ENCODE results near the gene RDX.

The RDX gene

DNA sequence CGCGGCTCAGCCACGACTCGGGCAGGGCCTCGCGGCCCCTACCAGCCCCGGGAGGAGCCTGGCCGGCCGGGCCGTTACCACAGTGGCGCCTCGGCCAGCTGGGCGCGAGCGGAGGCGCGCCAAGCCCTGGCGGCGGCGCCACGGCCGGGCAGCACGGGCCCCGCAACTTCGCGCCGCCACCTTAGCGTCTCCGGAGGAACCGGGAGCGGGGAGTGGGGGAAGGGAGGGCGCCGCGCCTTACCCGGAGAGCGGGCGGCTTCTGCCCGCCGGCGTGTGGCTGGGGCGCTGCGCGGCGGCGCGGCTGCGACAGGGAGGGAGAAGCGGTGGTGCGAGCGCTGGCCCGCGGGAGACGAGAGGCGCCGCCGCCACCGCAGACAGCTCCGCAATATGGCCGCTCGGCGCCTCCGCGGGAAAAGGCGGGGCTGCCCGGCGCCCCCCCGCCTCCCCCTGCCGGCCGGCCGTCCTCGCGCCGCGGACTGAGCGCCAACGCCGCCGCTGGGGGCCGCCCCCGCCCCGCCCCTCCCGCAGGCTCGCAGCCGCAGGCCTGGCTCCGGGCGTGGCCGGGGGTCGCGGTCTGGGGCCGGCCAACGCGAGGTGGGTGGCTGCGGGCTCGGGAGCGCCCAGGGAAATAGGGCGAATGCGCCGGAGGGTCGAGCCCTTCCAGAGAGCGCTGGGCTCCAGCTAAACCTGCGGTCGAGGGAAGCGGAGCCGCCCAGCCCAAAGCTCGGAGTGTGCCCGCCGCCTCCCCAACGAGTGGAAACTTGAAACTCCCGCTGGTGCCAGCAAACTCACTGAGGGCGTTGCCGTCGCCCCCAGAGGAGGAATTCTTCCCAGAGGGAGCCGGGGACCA, at the start of gene RDX:
Gene RDX, minus strand, starts transcription at position 389 of the 850 bp plus-strand sequence. CDS start 16,922 bp downstream, outside the sequence.
- H3K4me1 Mint-ChIP-seq: peaks cover 15% of the 10 kb centered on the region
- peaks cover 3% of the 10 kb centered on the region for H3K36me3 Mint-ChIP-seq
- ATAC-seq: peak; percentile 92
- no peaks in the 10 kb centered on the region for H3K27me3 Mint-ChIP-seq
- no peaks in the 10 kb centered on the region for H3K9me3 Mint-ChIP-seq
- H3K27ac Mint-ChIP-seq: peak within 1 kb of the TSS; percentile 88
- H3K4me3 Mint-ChIP-seq: peak within 1 kb of the TSS; percentile 84

DNA sequence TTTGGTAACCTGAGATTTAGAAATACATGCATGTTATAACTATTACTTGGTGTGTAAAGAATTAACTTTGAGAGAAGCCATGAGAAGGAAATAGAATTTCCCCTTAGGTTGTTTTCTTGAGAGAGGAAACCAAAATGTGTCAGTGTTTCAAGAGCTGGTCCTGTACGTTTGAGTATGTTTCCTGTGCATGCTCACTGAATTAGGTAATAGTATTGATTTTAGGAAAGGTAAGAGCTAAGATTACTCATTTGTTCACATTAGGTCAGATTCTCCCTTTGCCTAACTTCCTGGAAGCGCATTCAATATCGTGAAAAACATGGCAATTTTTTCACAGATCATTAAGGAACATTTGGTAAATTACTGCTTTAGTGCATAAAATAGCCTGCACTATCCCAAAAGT, 49.3 kb upstream of the RDX start:
- H3K27me3 Mint-ChIP-seq: peaks cover 8% of the 10 kb centered on the region
- H3K4me1 Mint-ChIP-seq: peaks cover 47% of the 10 kb centered on the region
- H3K9me3 Mint-ChIP-seq: no peaks in the 10 kb centered on the region
- H3K27ac Mint-ChIP-seq: peak overlapping the region; percentile 61
- no peak for ATAC-seq
- H3K36me3 Mint-ChIP-seq: no peaks in the 10 kb centered on the region
- H3K4me3 Mint-ChIP-seq: no peak overlapping the region

DNA sequence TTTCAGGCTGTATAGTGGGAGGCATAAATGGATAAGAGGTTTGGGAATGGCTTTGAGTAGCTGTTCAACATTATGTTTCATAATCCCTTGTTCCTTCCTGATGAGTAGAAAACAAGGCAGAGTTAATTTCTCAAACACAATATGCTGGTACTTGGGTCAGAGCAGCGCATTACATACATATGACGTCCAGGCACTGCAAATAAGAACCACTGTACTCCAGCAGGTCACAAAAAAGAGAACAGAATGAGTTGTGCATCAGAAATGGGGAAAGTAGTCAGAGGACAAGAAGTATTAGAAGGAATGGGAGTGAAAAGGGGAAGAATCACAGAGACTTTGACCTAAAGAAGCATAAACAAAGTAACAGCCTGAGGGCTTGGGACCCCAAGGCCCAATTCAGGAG, 44.0 kb upstream of the RDX start:
- Mint-ChIP-seq H3K9me3 (no peaks in the 10 kb centered on the region), H3K4me3 (no peak overlapping the region), H3K27ac (no peak overlapping the region), H3K36me3 (no peaks in the 10 kb centered on the region), H3K27me3 (peaks cover 8% of the 10 kb centered on the region), H3K4me1 (peaks cover 40% of the 10 kb centered on the region)
- ATAC-seq: no peak

DNA sequence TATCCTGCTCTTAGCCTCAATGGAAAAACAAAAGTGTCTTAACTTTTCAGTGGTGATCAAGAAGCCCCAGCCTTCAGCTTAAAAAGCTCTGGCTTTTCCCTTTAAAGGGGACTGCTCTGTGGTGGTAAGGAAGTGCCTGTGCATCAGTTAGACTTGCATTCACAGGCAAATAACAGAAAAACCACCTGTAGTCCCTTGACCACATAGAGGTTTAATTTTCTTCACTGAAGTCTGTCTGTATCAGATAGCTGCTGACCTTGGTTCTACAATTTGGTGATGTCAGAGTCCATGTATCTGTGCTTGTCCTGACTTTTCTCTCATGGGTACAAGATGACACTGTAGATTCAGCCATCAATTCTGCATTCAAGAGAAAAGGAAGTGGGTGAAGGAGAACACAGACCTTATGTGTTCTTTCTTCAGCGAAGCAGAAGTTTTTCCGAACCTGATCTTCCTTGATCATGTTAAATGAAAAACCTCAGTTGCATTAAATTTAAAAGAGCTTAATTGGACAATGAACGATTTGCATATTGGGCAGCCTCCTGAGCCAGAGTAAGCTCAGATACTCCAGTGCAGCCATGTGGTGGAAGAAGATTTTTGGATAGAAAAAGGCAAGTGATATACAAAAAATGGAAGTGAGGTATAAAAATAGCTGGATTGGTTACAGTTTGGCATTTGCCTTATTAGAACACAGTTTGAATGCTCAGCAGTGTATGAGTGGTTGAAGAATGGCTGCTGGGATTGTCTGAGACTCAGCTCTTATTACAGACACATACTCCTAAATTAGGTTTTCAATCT, 43.2 kb upstream of the RDX start:
- H3K4me1 Mint-ChIP-seq: peaks cover 34% of the 10 kb centered on the region
- H3K36me3 Mint-ChIP-seq: no peaks in the 10 kb centered on the region
- ATAC-seq: no peak
- peaks cover 2% of the 10 kb centered on the region for H3K27me3 Mint-ChIP-seq
- peak overlapping the region; percentile 13 for H3K27ac Mint-ChIP-seq
- no peak overlapping the region for H3K4me3 Mint-ChIP-seq
- no peaks in the 10 kb centered on the region for H3K9me3 Mint-ChIP-seq

DNA sequence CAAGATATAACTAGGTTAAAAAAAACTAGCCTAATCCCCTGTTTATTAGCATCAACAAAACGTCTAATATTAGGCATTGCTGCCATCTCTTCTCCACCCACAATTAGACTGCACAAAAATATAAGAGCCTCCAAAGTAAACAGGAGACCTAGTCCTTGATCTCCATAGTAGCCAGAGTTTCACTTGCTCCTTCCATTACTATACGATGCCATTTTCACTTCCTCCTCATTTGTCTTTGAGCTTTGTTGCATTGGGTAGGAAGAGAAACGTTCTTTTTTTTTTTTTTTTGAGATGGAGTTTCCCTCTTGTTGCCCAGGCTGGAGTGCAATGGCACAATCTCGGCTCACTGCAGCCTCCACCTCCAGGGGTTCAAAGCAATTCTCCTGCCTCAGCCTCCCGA, 42.3 kb upstream of the RDX start:
- Mint-ChIP-seq H3K27ac (peak overlapping the region; percentile 13), H3K4me3 (no peak overlapping the region), H3K27me3 (no peaks in the 10 kb centered on the region)

DNA sequence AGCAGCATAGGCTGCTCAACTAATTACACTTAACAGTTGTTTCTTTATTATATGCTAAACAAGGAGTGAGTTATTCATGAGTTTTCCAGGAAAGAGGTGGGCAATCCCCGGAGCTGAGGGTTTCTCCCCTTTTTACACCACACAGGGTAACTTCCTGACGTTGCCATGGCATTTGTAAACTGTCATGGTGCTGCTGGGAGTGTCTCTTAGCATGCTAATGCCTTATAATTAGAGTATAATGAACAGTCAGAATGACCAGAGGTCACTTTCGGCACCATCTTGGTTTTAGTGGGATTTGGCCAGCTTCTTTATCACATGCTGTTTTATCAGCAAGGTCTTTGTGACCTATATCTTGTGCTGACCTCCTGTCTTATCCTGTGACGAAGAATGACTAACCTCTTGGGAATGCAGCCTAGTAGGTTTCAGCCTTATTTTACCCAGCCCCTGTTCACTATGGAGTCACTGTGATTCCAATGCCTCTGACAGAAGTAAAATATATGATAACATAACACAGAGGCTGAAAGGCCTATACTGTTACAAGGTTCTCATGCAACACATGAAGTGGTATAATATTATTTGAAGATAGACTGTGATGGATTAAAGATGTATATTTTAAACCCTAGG, 41.3 kb upstream of the RDX start:
- peak; percentile 62 for ATAC-seq
- H3K4me3 Mint-ChIP-seq: no peak overlapping the region
- no peaks in the 10 kb centered on the region for H3K36me3 Mint-ChIP-seq
- peaks cover 34% of the 10 kb centered on the region for H3K4me1 Mint-ChIP-seq
- no peaks in the 10 kb centered on the region for H3K27me3 Mint-ChIP-seq
- no peaks in the 10 kb centered on the region for H3K9me3 Mint-ChIP-seq
- peak overlapping the region; percentile 13 for H3K27ac Mint-ChIP-seq

More for the DNA sequence above, 42.3 kb upstream of the RDX start:
- Mint-ChIP-seq H3K4me1 (peaks cover 34% of the 10 kb centered on the region), H3K9me3 (no peaks in the 10 kb centered on the region), H3K36me3 (no peaks in the 10 kb centered on the region)
- ATAC-seq: peak; percentile 81

DNA sequence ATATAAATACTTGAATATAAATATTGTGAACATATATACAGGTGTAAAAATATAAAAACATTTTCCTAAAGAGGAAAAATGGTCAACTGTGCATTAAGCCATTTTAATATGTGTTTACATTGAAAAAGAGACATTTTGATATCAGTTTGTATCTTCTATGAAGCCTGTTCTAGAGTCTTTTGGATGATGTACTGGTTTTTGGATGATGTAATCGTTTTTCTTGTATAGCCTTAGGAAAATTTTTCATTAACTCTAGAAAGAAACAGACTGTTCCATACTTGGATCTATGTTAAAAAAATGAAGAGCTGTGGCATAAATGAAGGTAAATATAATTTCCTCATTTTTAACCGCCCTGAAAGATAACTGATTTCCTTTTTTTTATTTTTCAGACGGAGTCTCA, 39.6 kb upstream of the RDX start:
- Mint-ChIP-seq H3K36me3 (no peaks in the 10 kb centered on the region), H3K4me3 (no peak overlapping the region), H3K4me1 (peaks cover 34% of the 10 kb centered on the region)

DNA sequence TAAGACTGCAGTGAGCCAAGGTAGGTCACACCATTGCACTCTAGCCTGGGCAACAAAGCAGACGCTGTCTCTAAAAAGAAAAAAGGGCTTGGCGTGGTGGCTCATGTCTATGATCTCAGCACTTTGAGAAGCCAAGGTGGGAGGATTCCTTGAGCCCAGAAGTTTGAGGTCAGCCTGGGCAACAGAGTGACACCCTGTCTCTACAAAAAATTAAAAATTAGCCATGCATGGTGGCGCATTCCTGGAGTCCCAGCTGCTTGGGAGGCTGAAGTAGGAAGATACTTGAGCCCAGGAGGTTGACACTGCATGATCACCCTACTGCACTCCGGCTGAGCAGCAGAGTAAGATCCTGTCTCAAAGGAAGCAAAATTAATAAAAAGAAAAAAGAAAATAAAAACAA, 38.9 kb upstream of the RDX start:
- H3K27me3 Mint-ChIP-seq: no peaks in the 10 kb centered on the region
- no peak overlapping the region for H3K27ac Mint-ChIP-seq
- no peak for ATAC-seq
- H3K36me3 Mint-ChIP-seq: no peaks in the 10 kb centered on the region
- peaks cover 29% of the 10 kb centered on the region for H3K4me1 Mint-ChIP-seq
- peaks cover 4% of the 10 kb centered on the region for H3K9me3 Mint-ChIP-seq
- H3K4me3 Mint-ChIP-seq: no peak overlapping the region

More for the DNA sequence above, 39.6 kb upstream of the RDX start:
- Mint-ChIP-seq H3K27ac (no peak overlapping the region), H3K9me3 (no peaks in the 10 kb centered on the region), H3K27me3 (no peaks in the 10 kb centered on the region)
- ATAC-seq: no peak

DNA sequence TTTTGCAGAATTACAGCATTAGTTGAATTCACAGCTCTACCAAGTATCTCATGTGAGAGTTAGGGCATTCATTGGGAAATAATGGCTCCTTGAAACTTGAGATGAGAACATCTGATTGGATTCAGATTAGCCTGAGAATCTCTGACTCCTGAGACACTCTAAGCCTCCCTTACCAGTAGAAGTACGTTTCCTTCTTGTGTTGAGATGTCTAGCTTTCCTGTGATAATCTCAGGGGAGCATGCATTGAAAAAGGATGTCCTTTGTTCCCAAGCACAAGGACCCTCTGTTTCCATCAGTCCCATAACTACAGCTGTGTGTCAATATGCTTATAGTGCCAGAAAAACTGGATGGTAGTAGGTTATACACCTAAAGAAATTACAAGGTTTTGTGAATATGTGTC, 35.2 kb upstream of the RDX start:
- H3K4me3 Mint-ChIP-seq: no peak overlapping the region
- H3K36me3 Mint-ChIP-seq: no peaks in the 10 kb centered on the region

DNA sequence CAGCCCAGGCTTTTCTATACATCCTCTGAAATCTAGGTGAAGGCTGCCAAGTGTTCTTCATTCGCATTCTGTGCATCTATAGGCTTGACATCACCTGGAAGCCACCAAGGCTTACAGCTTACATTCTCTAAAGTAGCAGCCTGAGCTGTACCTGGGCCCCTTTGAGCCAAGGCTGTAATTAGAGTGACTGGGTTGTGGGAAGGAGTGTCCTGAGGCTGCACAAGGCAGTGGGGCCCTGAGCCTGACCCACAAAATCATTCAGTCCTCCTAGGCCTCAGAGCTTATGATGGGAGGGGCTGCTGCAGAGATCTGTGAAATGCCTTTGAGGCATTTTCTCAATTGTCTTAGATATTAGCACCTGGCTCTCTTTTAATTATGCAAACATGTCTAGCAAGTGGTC, 33.0 kb upstream of the RDX start:
- no peak for ATAC-seq
- Mint-ChIP-seq H3K36me3 (no peaks in the 10 kb centered on the region), H3K27me3 (no peaks in the 10 kb centered on the region), H3K4me1 (peaks cover 20% of the 10 kb centered on the region), H3K9me3 (peaks cover 5% of the 10 kb centered on the region), H3K4me3 (no peak overlapping the region), H3K27ac (peak overlapping the region; percentile 95)

More for the DNA sequence above, 35.2 kb upstream of the RDX start:
- no peak overlapping the region for H3K27ac Mint-ChIP-seq
- H3K27me3 Mint-ChIP-seq: no peaks in the 10 kb centered on the region
- ATAC-seq: no peak
- peaks cover 5% of the 10 kb centered on the region for H3K9me3 Mint-ChIP-seq
- H3K4me1 Mint-ChIP-seq: peaks cover 20% of the 10 kb centered on the region

DNA sequence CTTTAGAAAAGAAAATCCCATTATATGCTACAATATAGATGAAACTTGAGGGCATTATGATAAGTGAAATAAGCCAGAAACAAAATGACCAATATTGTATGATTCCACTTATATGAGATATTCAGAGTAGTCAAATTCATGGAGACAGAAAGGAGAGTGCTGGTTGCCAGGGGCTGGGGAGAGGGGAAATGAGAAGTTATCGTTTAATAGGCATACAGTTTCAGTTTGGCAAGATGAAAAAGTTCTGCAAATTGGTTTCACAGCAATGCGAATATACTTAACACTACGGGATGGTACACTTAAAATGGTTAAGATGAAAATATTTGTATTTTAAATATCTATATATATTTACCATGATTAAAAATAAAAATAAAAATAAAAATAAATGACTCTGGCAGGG, 31.1 kb upstream of the RDX start:
- Mint-ChIP-seq H3K4me1 (peaks cover 20% of the 10 kb centered on the region), H3K27me3 (no peaks in the 10 kb centered on the region), H3K9me3 (peaks cover 5% of the 10 kb centered on the region), H3K4me3 (peak overlapping the region; percentile 93), H3K27ac (peak overlapping the region; percentile 95), H3K36me3 (no peaks in the 10 kb centered on the region)
- no peak for ATAC-seq

DNA sequence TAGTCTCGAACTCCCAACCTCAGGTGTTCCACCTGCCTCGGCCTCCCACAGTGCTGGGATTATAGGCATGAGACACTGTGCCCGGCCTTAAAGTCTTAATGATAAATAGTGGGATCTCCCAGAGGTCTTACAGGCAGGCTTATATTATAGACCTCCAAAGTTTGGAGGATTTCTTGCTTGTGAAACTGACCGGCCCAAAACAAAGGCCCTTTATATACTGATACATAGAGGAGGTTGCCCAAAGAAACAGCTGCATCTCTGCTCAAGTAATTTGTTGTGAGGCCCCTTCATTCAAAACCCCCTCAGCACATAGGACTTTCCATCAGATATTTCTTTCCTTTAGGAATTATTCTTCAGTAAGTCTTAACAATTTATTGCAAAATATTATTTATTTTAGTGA, 27.4 kb upstream of the RDX start:
- no peak overlapping the region for H3K4me3 Mint-ChIP-seq
- H3K9me3 Mint-ChIP-seq: no peaks in the 10 kb centered on the region
- H3K27ac Mint-ChIP-seq: no peak overlapping the region
- no peak for ATAC-seq
- H3K27me3 Mint-ChIP-seq: no peaks in the 10 kb centered on the region
- H3K4me1 Mint-ChIP-seq: peaks cover 15% of the 10 kb centered on the region
- no peaks in the 10 kb centered on the region for H3K36me3 Mint-ChIP-seq

DNA sequence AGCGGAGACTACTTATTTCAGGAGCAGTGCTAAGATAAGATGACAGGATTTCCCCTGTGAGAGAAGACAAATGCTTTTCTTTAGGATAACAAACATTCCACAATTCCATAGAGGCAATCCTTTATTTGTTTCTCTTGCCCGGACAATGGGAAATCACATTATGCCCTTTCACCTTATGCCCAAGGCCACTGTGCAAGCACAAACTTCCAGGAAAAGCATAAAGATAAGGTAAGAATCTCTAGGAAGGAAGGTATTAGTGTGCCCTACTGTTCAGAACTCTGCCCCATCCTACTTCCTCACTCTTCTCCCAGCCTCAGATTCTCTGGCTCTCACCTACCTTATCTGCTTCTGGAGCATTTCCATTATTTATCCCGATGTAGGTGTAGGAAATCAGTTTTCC, 23.1 kb upstream of the RDX start:
- ATAC-seq: no peak
- H3K9me3 Mint-ChIP-seq: no peaks in the 10 kb centered on the region
- no peaks in the 10 kb centered on the region for H3K4me1 Mint-ChIP-seq

DNA sequence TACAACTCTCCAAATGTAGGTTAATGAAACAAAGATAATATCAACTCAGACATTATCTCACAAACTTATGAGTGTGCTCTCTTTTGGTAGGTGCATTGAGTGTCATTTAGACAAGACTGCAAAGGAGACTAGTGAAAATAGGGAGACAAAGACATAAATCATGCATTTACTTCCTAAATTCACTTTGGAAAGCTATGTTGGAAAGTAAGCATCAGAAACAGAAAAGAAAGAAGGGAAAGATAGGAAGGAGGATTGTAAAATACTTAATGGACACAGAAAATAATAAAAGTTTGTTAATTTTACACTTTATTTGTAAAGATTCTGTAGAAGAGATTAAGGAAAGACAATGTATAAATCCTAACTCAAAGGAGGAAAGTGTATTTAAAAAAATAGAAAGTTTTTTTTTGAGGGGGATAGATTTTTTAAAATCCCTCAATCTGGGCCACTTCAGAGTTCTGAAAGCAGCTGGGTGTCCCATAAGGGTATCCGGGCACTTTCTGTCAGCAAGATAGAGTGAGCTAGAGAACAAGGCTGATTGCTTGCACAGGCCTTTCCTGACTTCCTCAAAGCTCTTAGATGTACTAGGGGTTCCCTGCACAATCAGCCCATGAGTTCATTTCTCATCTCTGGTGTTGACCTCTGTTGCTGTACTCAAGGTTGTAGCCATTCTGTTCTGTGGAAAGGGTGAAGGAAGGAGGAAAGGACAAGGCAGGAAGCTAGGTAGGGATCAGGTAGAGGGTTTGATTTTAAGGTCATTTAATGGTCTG, 22.4 kb upstream of the RDX start:
- Mint-ChIP-seq H3K36me3 (no peaks in the 10 kb centered on the region), H3K27ac (no peak overlapping the region), H3K9me3 (no peaks in the 10 kb centered on the region), H3K4me1 (no peaks in the 10 kb centered on the region), H3K27me3 (no peaks in the 10 kb centered on the region), H3K4me3 (no peak overlapping the region)
- ATAC-seq: no peak

More for the DNA sequence above, 23.1 kb upstream of the RDX start:
- no peaks in the 10 kb centered on the region for H3K36me3 Mint-ChIP-seq
- no peak overlapping the region for H3K27ac Mint-ChIP-seq
- no peak overlapping the region for H3K4me3 Mint-ChIP-seq
- no peaks in the 10 kb centered on the region for H3K27me3 Mint-ChIP-seq

DNA sequence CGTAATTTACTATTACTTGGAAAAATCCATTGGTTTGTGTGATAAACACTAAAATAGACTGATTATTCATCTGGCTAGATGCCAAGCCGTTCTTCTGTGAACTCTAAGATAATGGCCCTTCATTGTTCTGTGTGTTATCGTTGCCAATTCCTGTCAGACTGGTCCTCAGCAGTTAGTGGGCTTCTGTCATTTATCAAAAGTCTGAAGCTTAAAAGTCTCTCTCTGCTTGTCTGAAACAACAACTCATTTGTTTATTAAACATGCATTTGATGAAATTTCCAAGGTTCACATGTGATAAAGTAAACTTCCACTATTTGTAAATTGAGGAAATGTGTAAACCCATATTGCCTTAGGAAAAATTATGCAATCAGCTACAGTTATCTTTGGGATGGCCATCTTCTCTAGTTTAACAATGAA, 21.1 kb upstream of the RDX start:
- Mint-ChIP-seq H3K36me3 (no peaks in the 10 kb centered on the region), H3K9me3 (no peaks in the 10 kb centered on the region), H3K4me1 (no peaks in the 10 kb centered on the region), H3K27me3 (no peaks in the 10 kb centered on the region), H3K4me3 (no peak overlapping the region), H3K27ac (no peak overlapping the region)
- ATAC-seq: no peak
